Astrocyte of the cerebellum (primary cell): ENCODE data around the gene RFTN2.

ENCODE experiments used
- DNase-seq: peaks from one replicate; pipeline ENCODE4 v3.0.0-alpha.2; 2011; ENCODE audit warnings: low read depth
- H3K4me3 ChIP-seq: 2 replicates; pipeline ENCODE4 v1.5.1; 2011; ENCODE audit warnings: mild to moderate bottlenecking, low read depth, low read length, moderate library complexity
- in situ Hi-C: cut with HindIII; loops from 2 replicates; pipeline ENCODE4 v1.10.0; 2017; ENCODE audit warnings: low sequenced_read_pairs
- TF ChIP-seq, protein P1 (sequence below): IDR thresholded peaks from 2 replicates; pipeline ENCODE4 v1.5.1; 2012; ENCODE audit warnings: low read length, low read depth, moderate library complexity, mild to moderate bottlenecking; ENCODE audit errors: missing control alignments

RFTN2 gene

DNA sequence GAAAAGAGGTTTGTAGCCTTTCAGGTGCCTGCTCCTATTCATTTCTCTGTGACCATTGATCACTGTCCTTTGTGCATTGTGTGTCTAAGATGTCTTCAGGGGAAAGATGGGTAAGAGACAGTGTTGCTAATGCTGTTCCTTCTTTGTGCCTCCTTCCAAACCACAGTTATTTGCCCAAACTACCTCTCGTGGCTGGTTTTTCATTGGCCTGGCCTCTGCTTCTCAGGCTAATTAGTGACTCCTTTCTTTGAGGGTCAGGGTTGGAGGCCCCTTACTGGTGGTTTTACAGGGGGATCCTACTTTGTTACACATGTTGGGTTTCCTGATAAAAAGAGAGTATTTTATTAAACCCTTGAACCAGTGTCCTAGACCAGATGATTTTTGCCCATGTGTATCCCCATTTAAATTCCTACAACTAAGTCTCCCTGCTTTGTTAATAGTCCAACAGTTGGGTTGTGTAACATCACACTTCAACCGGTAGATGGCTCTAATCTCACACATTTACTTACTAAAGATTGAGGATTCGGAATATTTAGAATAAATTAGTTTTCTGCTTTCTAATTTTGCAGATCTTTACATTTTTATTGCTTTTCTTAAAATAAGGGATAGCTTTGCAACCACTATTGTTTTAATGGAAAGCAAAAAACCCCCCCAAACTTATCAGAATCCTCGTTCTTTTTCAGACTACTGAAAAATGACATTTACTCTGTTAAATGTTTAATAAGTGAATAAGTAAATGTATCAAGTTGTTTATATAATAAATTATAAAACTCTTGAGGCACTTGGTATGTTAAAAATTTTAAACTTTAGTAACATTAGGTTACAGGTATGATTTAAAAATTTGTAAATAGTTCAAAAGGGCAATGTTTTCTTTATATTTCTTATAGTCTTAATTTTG is 32.2 kb upstream of the RFTN2 start:
- peak; percentile 36 for DNase-seq
- in situ Hi-C loops = no loop called here
- H3K4me3 ChIP-seq = peak overlapping the region; percentile 65
- TF ChIP-seq, protein P1, sequence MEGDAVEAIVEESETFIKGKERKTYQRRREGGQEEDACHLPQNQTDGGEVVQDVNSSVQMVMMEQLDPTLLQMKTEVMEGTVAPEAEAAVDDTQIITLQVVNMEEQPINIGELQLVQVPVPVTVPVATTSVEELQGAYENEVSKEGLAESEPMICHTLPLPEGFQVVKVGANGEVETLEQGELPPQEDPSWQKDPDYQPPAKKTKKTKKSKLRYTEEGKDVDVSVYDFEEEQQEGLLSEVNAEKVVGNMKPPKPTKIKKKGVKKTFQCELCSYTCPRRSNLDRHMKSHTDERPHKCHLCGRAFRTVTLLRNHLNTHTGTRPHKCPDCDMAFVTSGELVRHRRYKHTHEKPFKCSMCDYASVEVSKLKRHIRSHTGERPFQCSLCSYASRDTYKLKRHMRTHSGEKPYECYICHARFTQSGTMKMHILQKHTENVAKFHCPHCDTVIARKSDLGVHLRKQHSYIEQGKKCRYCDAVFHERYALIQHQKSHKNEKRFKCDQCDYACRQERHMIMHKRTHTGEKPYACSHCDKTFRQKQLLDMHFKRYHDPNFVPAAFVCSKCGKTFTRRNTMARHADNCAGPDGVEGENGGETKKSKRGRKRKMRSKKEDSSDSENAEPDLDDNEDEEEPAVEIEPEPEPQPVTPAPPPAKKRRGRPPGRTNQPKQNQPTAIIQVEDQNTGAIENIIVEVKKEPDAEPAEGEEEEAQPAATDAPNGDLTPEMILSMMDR = peak; percentile 71

DNA sequence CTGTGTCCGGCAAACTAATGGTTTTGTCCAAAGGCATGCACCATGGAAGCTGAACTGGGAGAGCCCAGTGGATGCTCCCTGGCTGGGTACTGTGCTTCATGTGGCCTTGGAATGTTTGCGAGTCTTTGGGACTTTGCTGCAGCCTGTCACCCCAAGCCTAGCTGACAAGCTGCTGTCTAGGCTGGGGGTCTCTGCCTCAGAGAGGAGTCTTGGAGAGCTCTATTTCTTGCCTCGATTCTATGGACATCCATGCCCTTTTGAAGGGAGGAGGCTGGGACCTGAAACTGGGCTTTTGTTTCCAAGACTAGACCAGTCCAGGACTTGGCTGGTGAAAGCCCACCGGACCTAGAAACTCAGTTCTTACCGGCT is 31.4 kb upstream of the RFTN2 start:
- TF ChIP-seq, protein P1 = no peak
- DNase-seq = no peak
- in situ Hi-C loops = no loop called here
- peak overlapping the region; percentile 65 for H3K4me3 ChIP-seq

DNA sequence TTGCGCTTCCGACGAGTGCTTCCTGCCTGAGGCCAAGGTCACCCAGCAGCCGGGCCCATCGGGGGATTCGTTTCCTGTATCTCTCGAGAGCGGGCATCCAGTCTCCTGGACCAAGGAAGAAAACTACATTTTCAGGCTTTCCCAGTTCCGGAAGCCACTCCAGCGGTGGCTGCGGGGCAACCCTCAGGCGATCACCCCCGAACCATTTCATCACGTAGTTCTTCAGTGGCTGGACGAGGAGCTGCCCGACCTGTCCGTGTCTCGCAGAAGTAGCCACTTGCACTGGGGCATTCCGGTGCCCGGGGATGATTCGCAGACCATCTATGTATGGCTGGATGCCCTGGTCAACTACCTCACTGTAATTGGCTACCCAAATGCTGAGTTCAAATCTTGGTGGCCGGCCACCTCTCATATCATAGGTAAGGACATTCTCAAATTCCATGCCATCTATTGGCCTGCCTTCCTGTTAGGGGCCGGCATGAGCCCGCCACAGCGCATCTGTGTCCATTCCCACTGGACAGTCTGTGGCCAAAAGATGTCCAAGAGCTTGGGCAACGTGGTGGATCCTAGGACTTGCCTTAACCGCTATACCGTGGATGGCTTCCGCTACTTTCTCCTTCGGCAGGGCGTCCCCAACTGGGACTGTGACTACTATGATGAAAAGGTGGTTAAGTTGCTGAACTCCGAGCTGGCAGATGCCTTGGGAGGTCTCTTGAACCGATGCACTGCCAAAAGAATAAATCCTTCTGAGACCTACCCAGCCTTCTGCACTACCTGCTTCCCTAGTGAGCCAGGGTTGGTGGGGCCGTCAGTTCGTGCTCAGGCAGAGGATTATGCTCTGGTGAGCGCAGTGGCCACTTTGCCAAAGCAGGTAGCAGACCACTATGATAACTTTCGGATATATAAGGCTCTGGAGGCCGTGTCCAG is 30.8 kb upstream of the RFTN2 start:
- H3K4me3 ChIP-seq = peak overlapping the region; percentile 65
- TF ChIP-seq, protein P1 = no peak
- no peak for DNase-seq
- in situ Hi-C loops = no loop called here

DNA sequence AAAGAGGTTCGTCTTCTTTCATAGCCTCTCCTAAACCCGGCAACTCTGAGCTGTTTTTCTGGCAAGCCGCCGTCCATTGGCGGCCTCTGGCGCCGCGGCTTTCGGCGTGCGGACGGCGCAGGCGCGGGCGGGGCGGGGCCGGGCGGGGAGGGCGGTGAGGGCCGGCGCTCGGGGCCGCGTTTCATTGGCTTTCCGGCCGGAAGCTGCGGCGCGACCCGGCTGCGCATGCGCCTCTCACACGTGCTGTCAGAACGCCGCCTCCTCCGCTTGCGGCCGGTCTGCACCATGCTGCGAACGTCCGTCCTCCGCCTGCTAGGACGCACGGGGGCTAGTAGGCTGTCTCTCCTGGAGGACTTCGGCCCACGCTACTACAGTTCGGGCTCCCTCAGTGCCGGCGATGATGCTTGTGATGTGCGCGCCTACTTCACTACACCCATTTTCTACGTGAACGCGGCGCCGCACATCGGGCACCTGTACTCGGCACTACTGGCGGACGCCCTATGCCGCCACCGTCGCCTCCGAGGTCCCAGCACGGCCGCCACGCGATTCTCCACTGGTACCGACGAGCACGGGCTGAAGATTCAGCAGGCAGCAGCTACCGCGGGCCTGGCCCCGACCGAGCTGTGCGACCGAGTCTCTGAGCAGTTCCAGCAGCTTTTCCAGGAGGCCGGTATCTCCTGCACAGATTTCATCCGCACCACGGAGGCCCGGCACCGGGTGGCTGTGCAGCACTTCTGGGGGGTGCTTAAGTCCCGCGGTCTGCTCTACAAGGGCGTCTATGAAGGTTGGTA is 29.9 kb upstream of the RFTN2 start, which contains the start of gene MARS2:
MARS2 (plus strand) TSS at position 249 of the 791 bp plus-strand sequence; CDS start at position 286, 37 bp downstream.
- DNase-seq = peak; percentile 73
- TF ChIP-seq, protein P1 = no peak
- peak within 1 kb of the TSS; percentile 65 for H3K4me3 ChIP-seq
- in situ Hi-C loops = no loop called here

DNA sequence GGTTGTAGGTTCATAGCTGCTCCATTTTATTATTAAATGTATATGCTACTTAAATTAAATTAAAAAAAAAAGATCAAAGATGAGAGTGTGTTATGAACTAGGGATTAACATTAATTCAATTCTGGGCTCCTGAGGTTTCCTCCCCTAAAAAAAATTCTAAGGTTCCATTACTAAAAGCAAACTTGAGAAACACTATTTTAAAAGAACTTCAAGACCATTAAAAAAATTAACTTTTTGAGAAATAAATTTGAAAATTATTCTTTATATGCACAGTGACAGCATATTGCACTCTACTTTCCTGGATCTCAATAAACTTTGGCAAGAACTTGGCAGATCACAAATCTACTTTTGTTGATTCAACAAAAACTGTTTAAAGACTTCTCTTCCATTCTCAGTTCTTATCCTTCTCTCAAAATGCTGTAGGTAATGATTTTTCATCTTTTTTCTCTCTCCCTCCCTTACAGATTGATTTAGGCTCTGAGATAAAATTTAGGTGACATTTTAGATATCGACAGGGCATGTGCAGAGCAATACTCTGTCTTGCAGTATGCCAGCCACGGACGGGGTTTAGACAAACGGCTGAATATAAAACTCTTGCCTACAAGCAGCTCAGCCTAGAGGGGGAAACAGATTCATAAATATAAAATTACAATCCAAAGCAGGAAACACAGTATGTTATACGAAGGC is 29.2 kb upstream of the RFTN2 start:
- no peak for DNase-seq
- TF ChIP-seq, protein P1 = no peak
- in situ Hi-C loops = no loop called here
- H3K4me3 ChIP-seq = peak overlapping the region; percentile 65
